Astrocyte (in vitro differentiated cells and primary cell): ENCODE measurements around the gene SMOC2. TPM values are rescaled to one million over a fixed set of nuclear protein-coding genes. Genes with fewer than 3 reads are reported as not detected.

Experiments used
- DNase-seq: peaks from one replicate; pipeline ENCODE4 v3.0.0-alpha.2; 2010; ENCODE audit warnings: low read depth
- FAIRE-seq: peaks from 2 replicates; lab custom pipeline; 2011; peaks lifted over from hg19 to GRCh38; lab: Jason Lieb, UNC
- H2AFZ ChIP-seq: 2 replicates; pipeline ENCODE4 v1.6.0; 2012; ENCODE audit warnings: low read depth, low read length, inconsistent platforms
- H3K27ac ChIP-seq: 2 replicates; pipeline ENCODE4 v1.5.1; 2011; ENCODE audit warnings: low read depth, low read length, inconsistent platforms
- H3K27me3 ChIP-seq: 2 replicates; pipeline ENCODE4 v1.6.0; 2011; ENCODE audit warnings: low read length, inconsistent platforms; ENCODE audit not compliant: insufficient read depth
- H3K36me3 ChIP-seq: 2 replicates; pipeline ENCODE4 v1.5.1; 2011; ENCODE audit warnings: low read length, inconsistent platforms; ENCODE audit not compliant: insufficient read depth
- H3K4me1 ChIP-seq: 2 replicates; pipeline ENCODE4 v1.5.1; 2011; ENCODE audit warnings: low read length, inconsistent platforms; ENCODE audit not compliant: insufficient read depth
- H3K4me2 ChIP-seq: 2 replicates; pipeline ENCODE4 v1.6.0; 2012; ENCODE audit warnings: low read length, inconsistent platforms
- H3K4me3 ChIP-seq: 2 replicates; pipeline ENCODE4 v1.5.1; 2011; ENCODE audit warnings: low read depth, mild to moderate bottlenecking, low read length, inconsistent platforms; ENCODE audit not compliant: insufficient read depth
- H3K79me2 ChIP-seq: 2 replicates; pipeline ENCODE4 v1.6.0; 2012; ENCODE audit warnings: mild to moderate bottlenecking, low read length, inconsistent platforms; ENCODE audit not compliant: insufficient read depth
- H3K9ac ChIP-seq: 2 replicates; pipeline ENCODE4 v1.6.0; 2012; ENCODE audit warnings: mild to moderate bottlenecking, low read length, inconsistent platforms
- H3K9me3 ChIP-seq: 2 replicates; pipeline ENCODE4 v1.5.1; 2012; ENCODE audit warnings: low read depth, mild to moderate bottlenecking, low read length, inconsistent platforms; ENCODE audit not compliant: insufficient read depth
- H4K20me1 ChIP-seq: 2 replicates; pipeline ENCODE4 v1.6.0; 2012; ENCODE audit warnings: low read length, inconsistent platforms; ENCODE audit not compliant: insufficient read depth
- H3K27ac Mint-ChIP-seq: one replicate; pipeline ENCODE4 v1.8.0; 2021; ENCODE audit warnings: mild to moderate bottlenecking, mixed read lengths; ENCODE audit not compliant: unreplicated experiment
- H3K27me3 Mint-ChIP-seq: one replicate; pipeline ENCODE4 v1.8.0; 2021; ENCODE audit warnings: low read depth, mixed read lengths; ENCODE audit not compliant: unreplicated experiment
- H3K36me3 Mint-ChIP-seq: one replicate; pipeline ENCODE4 v1.8.0; 2021; ENCODE audit warnings: low read depth, mixed read lengths; ENCODE audit not compliant: unreplicated experiment
- H3K4me1 Mint-ChIP-seq: one replicate; pipeline ENCODE4 v1.8.0; 2021; ENCODE audit warnings: low read depth, mixed read lengths; ENCODE audit not compliant: unreplicated experiment
- H3K4me3 Mint-ChIP-seq: one replicate; pipeline ENCODE4 v1.8.0; 2021; ENCODE audit warnings: mild to moderate bottlenecking, moderate library complexity, mixed read lengths; ENCODE audit not compliant: unreplicated experiment
- H3K9me3 Mint-ChIP-seq: one replicate; pipeline ENCODE4 v1.8.0; 2021; ENCODE audit warnings: mild to moderate bottlenecking, mixed read lengths; ENCODE audit not compliant: unreplicated experiment
- EZH2 ChIP-seq: IDR thresholded peaks from 2 replicates; pipeline ENCODE4 v1.6.1; 2012; ENCODE audit warnings: mild to moderate bottlenecking, low read length, inconsistent platforms; ENCODE audit not compliant: insufficient read depth
- total RNA-seq: library from RNA; stranded (reverse); gene quantifications from 2 replicates; pipeline ENCODE4 v1.2.1, GENCODE V29; 2021
- TF ChIP-seq, protein P1 (sequence below): IDR thresholded peaks from 2 replicates; pipeline ENCODE4 v1.5.1; 2011; ENCODE audit warnings: low read depth, mild to moderate bottlenecking, inconsistent platforms, low read length, moderate library complexity; ENCODE audit not compliant: insufficient read depth

Gene SMOC2
- total RNA-seq, 1 donor from 2014 or later: 0.93 TPM

DNA sequence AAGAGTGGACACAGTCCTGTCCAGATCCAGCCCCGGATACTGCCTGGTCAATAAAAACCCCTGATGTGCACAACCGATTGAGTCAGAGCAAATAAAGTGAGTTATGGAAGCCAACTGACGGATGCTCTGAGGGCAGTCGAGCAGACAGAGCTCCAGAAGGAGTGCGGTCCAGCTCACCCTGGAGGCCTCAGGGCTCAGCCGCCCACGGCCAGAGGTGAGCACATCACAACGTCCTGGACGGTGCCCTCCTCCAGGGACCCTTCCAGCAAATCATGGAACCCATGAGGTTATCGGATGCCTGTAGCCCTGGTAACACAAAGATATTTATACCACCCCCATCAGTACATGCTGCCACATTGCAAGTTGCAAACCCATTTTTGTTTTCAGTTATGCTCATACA lies 44.0 kb upstream of the SMOC2 start:
- Histone ChIP-seq H4K20me1 (no peaks in the 10 kb centered on the region), H2AFZ (no peak overlapping the region), H3K27me3 (no peaks in the 10 kb centered on the region), H3K4me2 (no peak overlapping the region), H3K4me1 (no peaks in the 10 kb centered on the region), H3K36me3 (no peaks in the 10 kb centered on the region), H3K4me3 (no peak overlapping the region), H3K27ac (no peak overlapping the region), H3K79me2 (no peaks in the 10 kb centered on the region), H3K9me3 (peaks cover 9% of the 10 kb centered on the region), H3K9ac (no peak overlapping the region)
- H3K4me1 Mint-ChIP-seq: no peaks in the 10 kb centered on the region
- no peak overlapping the region for H3K4me3 Mint-ChIP-seq
- H3K9me3 Mint-ChIP-seq: peaks cover 9% of the 10 kb centered on the region
- H3K27me3 Mint-ChIP-seq: peaks cover 59% of the 10 kb centered on the region
- H3K36me3 Mint-ChIP-seq: peaks cover 1% of the 10 kb centered on the region
- FAIRE-seq (no peak), DNase-seq (no peak)
- no peak overlapping the region for H3K27ac Mint-ChIP-seq
- no peak for TF ChIP-seq EZH2
- TF ChIP-seq, protein P1, sequence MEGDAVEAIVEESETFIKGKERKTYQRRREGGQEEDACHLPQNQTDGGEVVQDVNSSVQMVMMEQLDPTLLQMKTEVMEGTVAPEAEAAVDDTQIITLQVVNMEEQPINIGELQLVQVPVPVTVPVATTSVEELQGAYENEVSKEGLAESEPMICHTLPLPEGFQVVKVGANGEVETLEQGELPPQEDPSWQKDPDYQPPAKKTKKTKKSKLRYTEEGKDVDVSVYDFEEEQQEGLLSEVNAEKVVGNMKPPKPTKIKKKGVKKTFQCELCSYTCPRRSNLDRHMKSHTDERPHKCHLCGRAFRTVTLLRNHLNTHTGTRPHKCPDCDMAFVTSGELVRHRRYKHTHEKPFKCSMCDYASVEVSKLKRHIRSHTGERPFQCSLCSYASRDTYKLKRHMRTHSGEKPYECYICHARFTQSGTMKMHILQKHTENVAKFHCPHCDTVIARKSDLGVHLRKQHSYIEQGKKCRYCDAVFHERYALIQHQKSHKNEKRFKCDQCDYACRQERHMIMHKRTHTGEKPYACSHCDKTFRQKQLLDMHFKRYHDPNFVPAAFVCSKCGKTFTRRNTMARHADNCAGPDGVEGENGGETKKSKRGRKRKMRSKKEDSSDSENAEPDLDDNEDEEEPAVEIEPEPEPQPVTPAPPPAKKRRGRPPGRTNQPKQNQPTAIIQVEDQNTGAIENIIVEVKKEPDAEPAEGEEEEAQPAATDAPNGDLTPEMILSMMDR: no peak

DNA sequence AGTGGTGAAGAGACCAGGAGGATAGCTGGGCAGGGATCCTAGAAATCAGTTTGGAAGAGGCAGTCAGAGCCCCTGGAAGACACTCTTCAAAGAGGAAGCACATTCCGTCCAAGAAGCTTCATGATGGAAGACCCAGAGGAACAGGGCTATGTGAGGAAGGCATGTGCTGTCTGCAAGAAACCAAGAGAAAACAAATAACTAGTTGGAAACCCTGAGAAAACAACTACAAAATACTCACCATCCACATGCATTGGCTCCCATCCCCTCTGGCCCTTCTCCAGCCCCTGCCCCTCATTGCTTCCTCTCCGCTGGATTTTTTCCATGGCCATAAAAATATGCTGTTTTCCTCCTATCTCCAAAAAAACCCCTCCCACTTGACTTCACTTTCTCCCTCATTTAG lies 40.9 kb upstream of the SMOC2 start:
- no peaks in the 10 kb centered on the region for H3K36me3 ChIP-seq
- H3K79me2 ChIP-seq: no peaks in the 10 kb centered on the region
- no peak for DNase-seq
- no peak overlapping the region for H2AFZ ChIP-seq
- H4K20me1 ChIP-seq: no peaks in the 10 kb centered on the region
- peaks cover 56% of the 10 kb centered on the region for H3K27me3 Mint-ChIP-seq
- H3K9me3 ChIP-seq: peaks cover 7% of the 10 kb centered on the region
- no peak for TF ChIP-seq EZH2
- TF ChIP-seq, protein P1: no peak
- peaks cover 1% of the 10 kb centered on the region for H3K36me3 Mint-ChIP-seq
- no peak overlapping the region for H3K27ac Mint-ChIP-seq
- peaks cover 9% of the 10 kb centered on the region for H3K9me3 Mint-ChIP-seq
- no peak overlapping the region for H3K4me2 ChIP-seq
- no peak overlapping the region for H3K27ac ChIP-seq
- no peak overlapping the region for H3K9ac ChIP-seq
- no peak overlapping the region for H3K4me3 Mint-ChIP-seq
- FAIRE-seq: no peak
- H3K27me3 ChIP-seq: no peaks in the 10 kb centered on the region
- no peak overlapping the region for H3K4me3 ChIP-seq
- H3K4me1 ChIP-seq: no peaks in the 10 kb centered on the region
- H3K4me1 Mint-ChIP-seq: no peaks in the 10 kb centered on the region

DNA sequence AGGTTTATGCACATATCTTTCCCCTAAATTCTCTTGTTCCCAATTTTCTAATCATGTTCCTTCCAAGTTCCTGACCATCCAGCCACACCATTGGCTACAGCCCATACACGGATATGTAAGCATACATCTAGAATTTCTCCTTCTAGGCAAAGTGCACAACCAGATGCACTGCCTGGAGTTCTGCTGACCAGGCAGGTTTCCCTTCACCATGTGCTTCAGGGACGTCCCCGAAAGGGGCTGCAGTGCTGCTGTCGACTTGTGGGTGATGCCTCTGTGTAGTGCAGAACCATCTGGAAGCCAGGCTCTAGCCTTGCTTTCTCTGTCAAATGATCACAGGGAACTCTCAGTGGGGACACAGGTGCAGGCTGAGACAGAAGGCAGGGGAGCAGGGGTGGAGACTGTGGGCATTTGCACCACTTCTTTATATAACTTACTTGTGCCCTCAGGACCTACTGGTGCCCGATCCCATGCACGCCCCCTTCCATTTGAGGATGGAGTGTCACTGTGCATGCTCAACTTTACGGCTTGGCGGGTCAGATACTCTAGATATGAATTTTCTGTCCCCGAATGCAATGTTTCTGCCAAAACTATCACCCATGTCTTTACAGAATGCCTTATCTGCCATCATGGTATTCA lies 37.5 kb upstream of the SMOC2 start:
- Histone ChIP-seq H3K27ac (no peak overlapping the region), H3K4me2 (no peak overlapping the region), H4K20me1 (no peaks in the 10 kb centered on the region), H2AFZ (no peak overlapping the region), H3K79me2 (no peaks in the 10 kb centered on the region), H3K9ac (no peak overlapping the region), H3K36me3 (no peaks in the 10 kb centered on the region), H3K27me3 (no peaks in the 10 kb centered on the region), H3K9me3 (peaks cover 4% of the 10 kb centered on the region), H3K4me1 (no peaks in the 10 kb centered on the region), H3K4me3 (no peak overlapping the region)
- DNase-seq (no peak), FAIRE-seq (no peak)
- Mint-ChIP-seq H3K27ac (no peak overlapping the region), H3K27me3 (peaks cover 39% of the 10 kb centered on the region), H3K36me3 (peaks cover 1% of the 10 kb centered on the region), H3K4me1 (no peaks in the 10 kb centered on the region), H3K4me3 (no peak overlapping the region), H3K9me3 (peaks cover 7% of the 10 kb centered on the region)
- TF ChIP-seq EZH2: no peak
- TF ChIP-seq, protein P1: no peak
